ENCODE data around the gene TRIM36.

- TF ChIP-seq, protein P1, sequence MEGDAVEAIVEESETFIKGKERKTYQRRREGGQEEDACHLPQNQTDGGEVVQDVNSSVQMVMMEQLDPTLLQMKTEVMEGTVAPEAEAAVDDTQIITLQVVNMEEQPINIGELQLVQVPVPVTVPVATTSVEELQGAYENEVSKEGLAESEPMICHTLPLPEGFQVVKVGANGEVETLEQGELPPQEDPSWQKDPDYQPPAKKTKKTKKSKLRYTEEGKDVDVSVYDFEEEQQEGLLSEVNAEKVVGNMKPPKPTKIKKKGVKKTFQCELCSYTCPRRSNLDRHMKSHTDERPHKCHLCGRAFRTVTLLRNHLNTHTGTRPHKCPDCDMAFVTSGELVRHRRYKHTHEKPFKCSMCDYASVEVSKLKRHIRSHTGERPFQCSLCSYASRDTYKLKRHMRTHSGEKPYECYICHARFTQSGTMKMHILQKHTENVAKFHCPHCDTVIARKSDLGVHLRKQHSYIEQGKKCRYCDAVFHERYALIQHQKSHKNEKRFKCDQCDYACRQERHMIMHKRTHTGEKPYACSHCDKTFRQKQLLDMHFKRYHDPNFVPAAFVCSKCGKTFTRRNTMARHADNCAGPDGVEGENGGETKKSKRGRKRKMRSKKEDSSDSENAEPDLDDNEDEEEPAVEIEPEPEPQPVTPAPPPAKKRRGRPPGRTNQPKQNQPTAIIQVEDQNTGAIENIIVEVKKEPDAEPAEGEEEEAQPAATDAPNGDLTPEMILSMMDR (IDR thresholded peaks at IDR 0.05), result no peak
- TF ChIP-seq POLR2A (IDR thresholded peaks at IDR 0.05), result no peak
These were observed 73.5 kb downstream of the TRIM36 start for GRCh38 chr5:115096034-115096769.

Measured in testis (tissue), 2 donors.